ENCODE data around the gene TRIO.

GRCh38 chr5:14330291-14330690 is 187.1 kb downstream of the TRIO start:
- TF ChIP-seq CTCF (conservative IDR thresholded peaks at IDR 0.05; ENCODE audit: low read depth, low read length) (no peak), EZH2 (IDR thresholded peaks at IDR 0.05; ENCODE audit: borderline replicate concordance, low read depth, low read length, poor library complexity, severe bottlenecking) (no peak)

All from A673 (cell line).